NCI-H446 treated with DMSO at 0.1 percent for 48 hours (cell line): ENCODE results near the gene SKOR2.

Experiments
- DNase-seq: peaks from one replicate; lab custom pipeline; 2025; lab: John Stamatoyannopoulos, UW

Gene SKOR2

GRCh38 chr18:47251289-47252120, at the start of gene SKOR2:
SKOR2 (minus strand) TSS chr18:47251660; CDS start chr18:47249183, 2,477 bp downstream.
- DNase-seq: no peak

- DNase-seq: no peak
Observed at GRCh38 chr18:47296462-47296861, 45.0 kb upstream of the SKOR2 start.

GRCh38 chr18:47294801-47295200, 43.3 kb upstream of the SKOR2 start:
- DNase-seq: no peak

GRCh38 chr18:47288741-47289140, 37.3 kb upstream of the SKOR2 start:
- DNase-seq: no peak

- DNase-seq: no peak
Observed at GRCh38 chr18:47287911-47288585, 36.6 kb upstream of the SKOR2 start.

- no peak for DNase-seq
Observed at GRCh38 chr18:47286776-47287410, 35.4 kb upstream of the SKOR2 start.

GRCh38 chr18:47285456-47285855, 34.0 kb upstream of the SKOR2 start:
- no peak for DNase-seq

- no peak for DNase-seq
Observed at GRCh38 chr18:47284721-47285395, 33.4 kb upstream of the SKOR2 start.

- DNase-seq: no peak
Observed at GRCh38 chr18:47283476-47283875, 32.0 kb upstream of the SKOR2 start.

GRCh38 chr18:47280121-47280520, 28.7 kb upstream of the SKOR2 start:
- DNase-seq: no peak

- DNase-seq: no peak
Observed at GRCh38 chr18:47274961-47275360, 23.5 kb upstream of the SKOR2 start.

- DNase-seq: no peak
Observed at GRCh38 chr18:47265197-47265596, 13.7 kb upstream of the SKOR2 start.

- no peak for DNase-seq
Observed at GRCh38 chr18:47264308-47264700, 12.8 kb upstream of the SKOR2 start.

- no peak for DNase-seq
Observed at GRCh38 chr18:47263430-47264307, 12.2 kb upstream of the SKOR2 start.

- no peak for DNase-seq
Observed at GRCh38 chr18:47263150-47263429, 11.6 kb upstream of the SKOR2 start.

GRCh38 chr18:47262301-47263149, 11.1 kb upstream of the SKOR2 start:
- no peak for DNase-seq

GRCh38 chr18:47261902-47262300, 10.4 kb upstream of the SKOR2 start:
- DNase-seq: no peak

- no peak for DNase-seq
Observed at GRCh38 chr18:47260924-47261701, 9.7 kb upstream of the SKOR2 start.

- no peak for DNase-seq
Observed at GRCh38 chr18:47260120-47260923, 8.9 kb upstream of the SKOR2 start.
